Neural crest cell (in vitro differentiated cells): Measurements from ENCODE around the gene SIGLEC15. TPM values are rescaled to one million over a fixed set of nuclear protein-coding genes. Genes with fewer than 3 reads are reported as not detected.

Experiments
- DNase-seq: peaks from one replicate; pipeline ENCODE4 v3.0.0; 2021; ENCODE audit warnings: low read depth, mixed read lengths, low spot score
- H3K27ac Mint-ChIP-seq: one replicate; pipeline ENCODE4 v1.8.0; 2021; ENCODE audit warnings: mild to moderate bottlenecking, mixed read lengths; ENCODE audit not compliant: unreplicated experiment
- H3K27me3 Mint-ChIP-seq: 2 replicates; pipeline ENCODE4 v1.8.0; 2021; ENCODE audit warnings: low read depth, mild to moderate bottlenecking, mixed read lengths
- H3K36me3 Mint-ChIP-seq: 2 replicates; pipeline ENCODE4 v1.8.0; 2021; ENCODE audit warnings: low read depth, mild to moderate bottlenecking, mixed read lengths
- H3K4me1 Mint-ChIP-seq: 2 replicates; pipeline ENCODE4 v1.8.0; 2021; ENCODE audit warnings: mixed read lengths
- H3K4me3 Mint-ChIP-seq: one replicate; pipeline ENCODE4 v1.8.0; 2021; ENCODE audit warnings: mild to moderate bottlenecking, mixed read lengths
- H3K9me3 Mint-ChIP-seq: 2 replicates; pipeline ENCODE4 v1.8.0; 2021; ENCODE audit warnings: mixed read lengths
- CTCF ChIP-seq: fragments of 200-600 bp; sonication (generic); conservative IDR thresholded peaks from 2 replicates; pipeline ENCODE4 v1.5.0; 2021; ENCODE audit warnings: antibody characterized with exemption, mild to moderate bottlenecking
- total RNA-seq: library from RNA; stranded (reverse); gene quantifications from 2 replicates; pipeline ENCODE4 v1.2.1, GENCODE V29; 2021

SIGLEC15 gene
- total RNA-seq, 1 donor from 2014 or later = not detected

DNA sequence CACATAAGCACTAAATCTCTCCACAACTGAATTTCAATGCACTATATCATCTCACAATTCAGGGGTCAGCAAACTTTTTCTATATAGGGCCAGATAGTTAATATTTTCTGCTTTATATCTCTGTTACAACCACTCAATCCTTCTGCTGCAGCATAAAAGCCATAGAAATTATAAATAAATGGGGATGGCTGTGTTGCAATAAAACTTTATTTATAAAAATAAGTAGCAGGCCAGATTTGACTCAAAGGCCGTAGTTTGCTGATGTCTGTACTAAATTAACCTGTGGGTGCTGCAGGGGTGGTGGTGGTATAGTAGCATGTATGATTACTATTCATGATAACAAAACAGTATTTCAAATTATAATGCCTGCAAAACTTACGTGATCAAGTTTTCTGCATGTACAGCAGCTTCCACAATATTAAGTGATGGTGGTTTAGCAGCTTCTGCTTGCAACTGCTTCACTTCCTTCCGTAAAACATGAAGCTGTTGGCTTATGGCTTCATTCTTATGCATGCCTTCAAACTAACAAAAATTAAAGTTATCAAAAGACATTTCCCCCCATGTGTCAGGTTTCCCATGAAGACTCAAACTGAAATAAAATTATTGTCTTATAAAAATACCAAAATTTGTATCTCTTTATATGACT is 64.1 kb downstream of the SIGLEC15 start:
- H3K4me3 Mint-ChIP-seq = no peak overlapping the region
- no peaks in the 10 kb centered on the region for H3K4me1 Mint-ChIP-seq
- H3K27me3 Mint-ChIP-seq = no peaks in the 10 kb centered on the region
- TF ChIP-seq CTCF = no peak
- H3K36me3 Mint-ChIP-seq = peaks cover 9% of the 10 kb centered on the region
- no peak overlapping the region for H3K27ac Mint-ChIP-seq
- H3K9me3 Mint-ChIP-seq = no peaks in the 10 kb centered on the region
- no peak for DNase-seq

DNA sequence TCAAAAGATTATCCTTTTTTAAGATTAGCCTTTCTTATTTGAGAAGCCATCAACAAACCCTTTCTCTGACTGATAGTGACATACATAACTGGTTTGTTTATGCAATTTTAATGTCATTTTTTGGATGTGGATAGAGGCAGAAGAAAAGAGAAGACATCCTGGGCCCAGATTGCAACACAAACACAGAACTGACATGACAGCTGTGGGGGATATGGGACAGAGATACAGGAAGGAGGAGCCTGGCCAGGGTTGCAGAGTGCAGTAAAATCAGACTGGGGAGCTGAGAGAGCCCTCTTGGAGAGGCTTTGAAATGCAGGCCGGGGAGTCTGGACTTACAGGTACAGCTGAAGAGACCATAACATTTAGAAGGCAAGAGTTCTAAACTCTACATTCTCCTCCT is 65.1 kb downstream of the SIGLEC15 start:
- H3K36me3 Mint-ChIP-seq = peaks cover 9% of the 10 kb centered on the region
- H3K27ac Mint-ChIP-seq = peak overlapping the region; percentile 37
- H3K4me1 Mint-ChIP-seq = no peaks in the 10 kb centered on the region
- DNase-seq = no peak
- TF ChIP-seq CTCF = no peak
- no peaks in the 10 kb centered on the region for H3K27me3 Mint-ChIP-seq
- no peak overlapping the region for H3K4me3 Mint-ChIP-seq
- H3K9me3 Mint-ChIP-seq = no peaks in the 10 kb centered on the region

DNA sequence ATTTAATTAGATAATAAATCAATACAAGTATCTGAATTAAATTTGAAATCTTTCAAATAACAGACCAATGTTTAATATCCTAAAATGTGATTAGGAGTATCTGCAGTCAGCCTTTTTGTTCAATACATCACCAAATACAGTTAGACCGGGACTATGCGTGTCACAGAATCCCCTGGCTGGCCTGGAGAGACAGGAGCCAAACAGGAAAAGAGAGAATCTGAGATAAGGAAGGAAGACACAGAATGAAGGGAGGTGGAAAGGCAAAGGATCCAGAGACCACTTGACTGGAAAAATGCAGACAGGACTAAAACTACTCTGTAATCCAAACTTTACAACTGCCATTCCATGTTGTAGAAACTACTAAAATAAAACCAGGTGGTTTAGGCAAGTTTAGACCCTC is 66.3 kb downstream of the SIGLEC15 start:
- DNase-seq = no peak
- Mint-ChIP-seq H3K27me3 (no peaks in the 10 kb centered on the region), H3K27ac (no peak overlapping the region), H3K4me1 (no peaks in the 10 kb centered on the region), H3K36me3 (peaks cover 9% of the 10 kb centered on the region), H3K9me3 (no peaks in the 10 kb centered on the region), H3K4me3 (no peak overlapping the region)
- TF ChIP-seq CTCF = no peak

Other genes with a start within 250 kb of the SIGLEC15 start
- not detected in 2 replicates for gene SLC14A2, start 210.2 kb upstream of the SIGLEC15 start, total RNA-seq
- gene SLC14A1, start 101.5 kb upstream of the SIGLEC15 start, total RNA-seq = not detected in 2 replicates
- gene EPG5, start 141.7 kb downstream of the SIGLEC15 start, total RNA-seq = 15.4 and 20.5 TPM in 2 replicates
- gene PSTPIP2, start 246.6 kb downstream of the SIGLEC15 start, total RNA-seq = 7.0 and 7.1 TPM in 2 replicates